HG03520 (cell line): ENCODE results near the gene KCNG4.

Experiments
- ATAC-seq: cut with Tn5 transposase; IDR thresholded peaks from one replicate; pipeline ENCODE4 v1.9.1; 2021; ENCODE audit warnings: mild to moderate bottlenecking, moderate library complexity; ENCODE audit not compliant: unreplicated experiment

Gene KCNG4

GRCh38 chr16:84266451-84266850 lies 26.6 kb upstream of the KCNG4 start:
- no peak for ATAC-seq

- ATAC-seq, result no peak
Measured at GRCh38 chr16:84262939-84263338, 23.1 kb upstream of the KCNG4 start.

GRCh38 chr16:84262031-84262430 lies 22.2 kb upstream of the KCNG4 start:
- no peak for ATAC-seq

GRCh38 chr16:84260766-84261554 lies 21.1 kb upstream of the KCNG4 start:
- no peak for ATAC-seq

- no peak for ATAC-seq
Measured at GRCh38 chr16:84259691-84260090, 19.9 kb upstream of the KCNG4 start.

- no peak for ATAC-seq
Measured at GRCh38 chr16:84258266-84258665, 18.5 kb upstream of the KCNG4 start.

- no peak for ATAC-seq
Measured at GRCh38 chr16:84255050-84255810, 15.4 kb upstream of the KCNG4 start.

- ATAC-seq, result no peak
Measured at GRCh38 chr16:84254062-84254461, 14.2 kb upstream of the KCNG4 start.

GRCh38 chr16:84253173-84253572 lies 13.4 kb upstream of the KCNG4 start:
- no peak for ATAC-seq

- no peak for ATAC-seq
Measured at GRCh38 chr16:84252184-84252583, 12.4 kb upstream of the KCNG4 start.

- no peak for ATAC-seq
Measured at GRCh38 chr16:84247844-84248243, 8.0 kb upstream of the KCNG4 start.

GRCh38 chr16:84247331-84247730 lies 7.5 kb upstream of the KCNG4 start:
- no peak for ATAC-seq

GRCh38 chr16:84246679-84247077 lies 6.9 kb upstream of the KCNG4 start:
- ATAC-seq, result no peak

- ATAC-seq, result no peak
Measured at GRCh38 chr16:84245956-84246678, 6.3 kb upstream of the KCNG4 start.

GRCh38 chr16:84244728-84245127 lies 4.9 kb upstream of the KCNG4 start:
- no peak for ATAC-seq

GRCh38 chr16:84243732-84244131 lies 3.9 kb upstream of the KCNG4 start:
- no peak for ATAC-seq

- no peak for ATAC-seq
Measured at GRCh38 chr16:84242839-84243238, 3.0 kb upstream of the KCNG4 start.

- ATAC-seq, result no peak
Measured at GRCh38 chr16:84241778-84242177, 2.0 kb upstream of the KCNG4 start.

- no peak for ATAC-seq
Measured at GRCh38 chr16:84240455-84240854, 643 bp upstream of the KCNG4 start.

GRCh38 chr16:84239141-84239769 lies 557 bp downstream of the KCNG4 start:
- no peak for ATAC-seq
